Germinal center (tissue), 1 donor: ENCODE measurements around the gene HSFX2.
"Not testable (repeated sequence)": the region's sequence is repeated elsewhere in the genome, so short reads cannot be mapped to it uniquely, and the experiment has no call there.

Experiments used
- DNase-seq: peaks from one replicate; pipeline ENCODE4 v3.0.0; 2012; ENCODE audit warnings: mixed read lengths, low spot score

Gene HSFX2

DNA sequence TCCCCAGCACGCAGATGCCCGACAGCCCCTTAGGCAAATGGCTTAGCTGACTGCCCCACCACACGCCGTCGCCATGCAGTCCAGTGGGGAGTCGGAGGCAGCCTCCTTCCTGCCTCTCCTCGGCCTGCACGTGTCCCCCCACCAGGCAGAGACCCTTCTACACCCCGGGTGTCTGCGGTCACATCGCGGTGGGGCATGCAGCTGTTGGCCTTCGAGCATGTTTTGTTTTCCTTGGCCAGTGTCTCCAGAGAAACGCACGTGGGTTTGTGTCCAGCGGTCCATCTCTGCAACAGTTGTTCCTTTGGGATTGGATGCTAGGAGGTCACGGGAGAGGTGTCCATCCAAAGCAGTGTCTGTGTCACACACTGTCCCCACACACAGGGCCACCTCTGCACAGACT is at the start of gene HSFX2:
Gene HSFX2 (minus strand): TSS at position 101 of the 400 bp plus-strand sequence. CDS start 614 bp downstream, outside the sequence.
- not testable (repeated sequence) for DNase-seq

DNA sequence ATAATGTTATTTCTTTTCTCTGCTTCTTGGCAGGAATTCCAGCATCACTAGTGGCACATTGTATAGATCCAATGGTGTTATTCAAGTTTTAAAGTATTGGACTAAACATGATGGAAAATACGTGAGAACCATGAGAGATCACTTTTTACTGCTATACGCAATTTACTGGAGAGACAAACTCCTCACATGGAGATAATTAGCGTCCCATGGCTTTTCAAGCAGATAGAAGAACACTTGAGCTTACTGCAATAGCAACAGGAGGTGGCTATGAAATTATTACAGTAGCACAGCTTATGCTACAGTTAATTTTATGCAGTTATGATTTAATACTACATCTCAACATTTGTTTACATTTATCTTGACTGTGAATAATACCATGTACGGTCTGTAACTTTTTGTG is 48.4 kb upstream of the HSFX2 start:
- no peak for DNase-seq

- DNase-seq, result no peak
These were observed 46.7 kb upstream of the HSFX2 start for GRCh38 chrX:149641835-149642234.

DNA sequence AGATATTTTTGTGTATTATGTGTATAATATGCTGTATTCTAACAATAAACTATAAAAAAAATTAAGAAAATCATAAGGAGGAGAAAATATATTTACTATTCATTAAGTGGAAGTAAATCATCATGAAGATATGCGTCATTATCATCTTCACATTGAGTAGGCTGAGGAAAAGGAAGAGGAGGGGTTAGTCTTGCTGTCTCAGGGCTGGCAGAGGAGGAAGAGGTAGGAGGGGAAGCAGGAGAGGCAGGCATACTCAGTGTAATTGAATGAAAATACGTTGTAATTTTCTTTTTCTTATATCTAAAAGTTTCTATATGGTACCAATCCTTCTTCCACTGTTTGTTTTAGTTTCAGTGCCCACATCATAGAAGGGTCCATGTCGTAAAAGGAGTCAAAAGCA is 46.3 kb upstream of the HSFX2 start:
- no peak for DNase-seq

- DNase-seq, result no peak
These were observed 44.5 kb upstream of the HSFX2 start for GRCh38 chrX:149639568-149639967.

GRCh38 chrX:149638860-149639259 is 43.7 kb upstream of the HSFX2 start:
- no peak for DNase-seq

GRCh38 chrX:149633511-149633910 is 38.4 kb upstream of the HSFX2 start:
- no peak for DNase-seq

GRCh38 chrX:149631234-149632165 is 36.4 kb upstream of the HSFX2 start, which contains the start of gene TMEM185A:
TMEM185A (minus strand) TSS chrX:149631792; CDS start chrX:149631580, 212 bp downstream.
- peak; percentile 74 for DNase-seq

DNA sequence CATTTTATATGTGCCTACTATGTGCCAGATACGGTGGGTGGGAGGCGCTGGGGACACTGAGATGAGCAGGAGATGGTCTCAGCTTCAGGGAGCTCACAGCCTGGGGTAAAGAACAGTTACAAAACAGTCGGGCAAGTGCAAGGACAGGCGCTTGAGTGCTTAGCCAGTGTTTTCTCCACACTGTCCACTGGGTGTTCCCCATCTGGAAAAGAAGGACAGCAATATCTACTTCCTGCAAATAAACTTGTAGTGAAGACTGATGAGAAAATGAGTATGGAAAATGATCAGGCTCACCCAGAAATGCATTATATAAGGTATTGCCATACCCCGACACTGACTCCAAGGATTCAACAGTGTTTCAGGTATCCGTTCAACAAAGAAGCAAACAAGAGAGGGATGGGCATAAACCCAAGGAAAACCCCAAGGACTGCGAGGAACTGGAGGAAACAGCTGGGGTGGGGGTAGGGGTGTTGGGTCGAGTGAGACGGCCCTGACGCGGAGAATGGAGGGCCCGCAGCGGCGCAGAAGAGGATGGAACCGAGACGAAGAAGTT is 35.6 kb upstream of the HSFX2 start:
- peak; percentile 3 for DNase-seq

- no peak for DNase-seq
These were observed 34.7 kb upstream of the HSFX2 start for GRCh38 chrX:149629730-149630387.

DNA sequence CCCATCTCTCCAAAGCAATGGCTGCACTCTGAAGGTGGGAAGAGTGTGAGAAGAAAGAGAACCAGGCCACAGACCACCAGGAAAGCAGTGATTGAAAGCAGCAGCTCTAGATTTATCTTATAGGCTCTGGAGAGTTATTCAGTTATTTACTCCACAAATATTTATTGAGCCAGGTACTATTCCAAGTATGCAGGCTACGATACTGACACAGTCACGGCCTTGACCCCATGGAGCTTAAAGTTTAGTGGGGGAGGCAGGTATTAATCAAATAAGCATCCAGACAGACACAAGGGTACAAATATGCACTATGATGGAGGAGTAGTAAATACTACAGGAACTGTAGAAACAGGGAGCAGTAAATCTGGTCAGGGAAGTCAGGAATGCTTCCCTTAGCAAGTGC is 33.7 kb upstream of the HSFX2 start:
- DNase-seq, result no peak

GRCh38 chrX:149628280-149628679 is 33.2 kb upstream of the HSFX2 start:
- DNase-seq, result no peak

GRCh38 chrX:149626829-149627228 is 31.7 kb upstream of the HSFX2 start:
- not testable (repeated sequence) for DNase-seq

DNA sequence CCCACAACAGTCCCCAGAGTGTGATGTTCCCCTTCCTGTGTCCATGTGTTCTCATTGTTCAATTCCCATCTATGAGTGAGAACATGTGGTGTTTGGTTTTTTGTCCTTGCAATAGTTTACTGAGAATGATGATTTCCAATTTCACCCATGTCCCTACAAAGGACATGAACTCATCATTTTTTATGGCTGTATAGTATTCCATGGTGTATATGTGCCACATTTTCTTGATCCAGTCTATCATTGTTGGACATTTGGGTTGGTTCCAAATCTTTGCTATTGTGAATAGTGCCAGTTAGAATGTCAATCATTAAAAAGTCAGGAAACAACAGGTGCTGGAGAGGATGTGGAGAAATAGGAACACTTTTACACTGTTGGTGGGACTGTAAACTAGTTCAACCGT is 24.5 kb upstream of the HSFX2 start:
- DNase-seq, result not testable (repeated sequence)

DNA sequence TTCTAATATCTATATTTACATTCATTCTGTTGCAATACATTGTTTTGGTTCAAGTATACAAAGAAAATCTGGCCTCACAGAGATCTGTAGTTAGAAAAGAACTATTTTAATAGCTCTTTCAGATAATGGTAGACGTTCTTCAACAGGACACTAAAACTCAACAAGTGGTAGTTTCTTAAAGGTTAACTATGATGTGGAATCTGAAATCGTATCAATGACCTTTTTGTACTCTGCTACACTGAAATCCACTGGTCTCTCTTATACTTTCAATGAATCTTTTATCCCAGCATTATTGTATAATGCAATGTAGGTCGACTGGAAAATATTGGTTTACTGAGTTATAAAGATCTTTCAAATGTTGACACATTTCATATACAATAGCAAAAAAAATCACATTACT is 23.8 kb upstream of the HSFX2 start:
- no peak for DNase-seq

- DNase-seq, result no peak
These were observed 16.6 kb upstream of the HSFX2 start for GRCh38 chrX:149611623-149612175.

- no peak for DNase-seq
These were observed 15.4 kb upstream of the HSFX2 start for GRCh38 chrX:149610511-149610910.

- no peak for DNase-seq
These were observed 12.6 kb upstream of the HSFX2 start for GRCh38 chrX:149607699-149608098.

DNA sequence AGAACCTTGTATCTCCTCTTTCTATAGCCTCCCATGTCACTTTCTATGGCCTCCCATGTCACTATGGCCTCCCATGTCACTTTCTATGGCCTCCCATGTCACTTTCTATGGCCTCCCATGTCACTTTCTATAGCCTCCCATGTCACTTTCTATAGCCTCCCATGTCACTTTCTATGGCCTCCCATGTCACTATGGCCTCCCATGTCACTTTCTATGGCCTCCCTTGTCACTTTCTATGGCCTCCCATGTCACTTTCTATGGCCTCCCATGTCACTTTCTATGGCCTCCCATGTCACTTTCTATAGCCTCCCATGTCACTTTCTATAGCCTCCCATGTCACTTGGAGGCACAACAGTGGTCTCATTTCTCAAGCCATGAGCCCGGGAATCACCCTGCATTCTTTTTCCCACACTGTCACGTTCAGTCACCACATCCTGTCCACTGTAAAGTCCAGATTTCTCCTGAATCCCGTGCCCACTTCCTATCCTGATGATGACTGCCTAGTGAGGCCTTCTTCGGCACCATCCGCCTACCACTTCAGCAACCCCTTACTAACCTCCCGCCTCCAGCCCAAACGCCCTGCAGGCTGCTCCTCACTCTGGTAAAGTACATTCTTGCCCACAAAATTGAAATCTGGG is 10.3 kb upstream of the HSFX2 start:
- DNase-seq, result not testable (repeated sequence)

- not testable (repeated sequence) for DNase-seq
These were observed 3.5 kb upstream of the HSFX2 start for GRCh38 chrX:149598603-149599002.

GRCh38 chrX:149595943-149596342 is 829 bp upstream of the HSFX2 start:
- not testable (repeated sequence) for DNase-seq

GRCh38 chrX:149590993-149591392 is 4.1 kb downstream of the HSFX2 start:
- not testable (repeated sequence) for DNase-seq
